SU-DHL-6 (cell line): ENCODE measurements around the gene TCEAL7.

Source experiments
- H2AFZ ChIP-seq: fragments of 200-600 bp; sonication (generic); 2 replicates; pipeline ENCODE4 v1.6.1; 2014; ENCODE audit warnings: low read depth, mild to moderate bottlenecking, moderate library complexity, mixed read lengths, antibody characterized with exemption, low read length; ENCODE audit not compliant: severe bottlenecking
- H3F3A ChIP-seq: fragments of 200-600 bp; shearing (Covaris generic); 2 replicates; pipeline ENCODE4 v1.6.0; 2016; ENCODE audit warnings: antibody characterized with exemption, mild to moderate bottlenecking; ENCODE audit not compliant: insufficient read depth
- H3K27ac ChIP-seq: fragments of 200-600 bp; sonication (generic); 2 replicates; pipeline ENCODE4 v1.5.1; 2016; ENCODE audit warnings: low read depth, mild to moderate bottlenecking, low read length, moderate library complexity, mixed read lengths
- H3K27me3 ChIP-seq: fragments of 200-600 bp; sonication (generic), shearing (Covaris generic); 2 replicates; pipeline ENCODE4 v1.6.0; 2014; ENCODE audit warnings: mild to moderate bottlenecking, low read length
- H3K36me3 ChIP-seq: fragments of 200-600 bp; sonication (generic); 2 replicates; pipeline ENCODE4 v1.6.1; 2014; ENCODE audit warnings: mild to moderate bottlenecking, low read length, mixed read lengths
- H3K4me2 ChIP-seq: fragments of 300-600, 200-600 bp; shearing (Covaris generic), sonication (generic); 2 replicates; pipeline ENCODE4 v1.6.0; 2014; ENCODE audit warnings: low read length, low read depth, mild to moderate bottlenecking; ENCODE audit not compliant: poor library complexity, severe bottlenecking
- H3K4me3 ChIP-seq: fragments of 200-600 bp; sonication (generic); 2 replicates; pipeline ENCODE4 v1.5.1; 2014; ENCODE audit warnings: antibody characterized with exemption, low read length, mild to moderate bottlenecking, mixed read lengths; ENCODE audit not compliant: insufficient read depth, poor library complexity, severe bottlenecking
- H3K79me2 ChIP-seq: fragments of 200-600 bp; sonication (generic); 2 replicates; pipeline ENCODE4 v1.6.1; 2014; ENCODE audit warnings: mild to moderate bottlenecking, low read length, moderate library complexity; ENCODE audit not compliant: insufficient read depth
- H3K9ac ChIP-seq: fragments of 200-600 bp; sonication (generic); 2 replicates; pipeline ENCODE4 v1.7.0; 2014; ENCODE audit warnings: mild to moderate bottlenecking, low read length
- H3K9me2 ChIP-seq: fragments of 200-600 bp; sonication (generic); replicated peaks from 2 replicates; pipeline ENCODE4 v1.6.1; 2014; ENCODE audit warnings: low read length; ENCODE audit not compliant: insufficient read depth
- H3K9me3 ChIP-seq: fragments of 200-600 bp; sonication (generic); 2 replicates; pipeline ENCODE4 v1.6.1; 2014; ENCODE audit warnings: low read length, mixed read lengths; ENCODE audit not compliant: insufficient read depth
- H4K20me1 ChIP-seq: fragments of 200-600 bp; sonication (generic); 2 replicates; pipeline ENCODE4 v1.6.1; 2014; ENCODE audit warnings: low read depth, mild to moderate bottlenecking, antibody characterized with exemption, low read length, moderate library complexity, mixed read lengths
- EZH2phosphoT487 ChIP-seq: fragments of 200-600 bp; sonication (generic), shearing (Covaris generic); conservative IDR thresholded peaks from 2 replicates; pipeline ENCODE4 v1.6.1; 2018; ENCODE audit warnings: mild to moderate bottlenecking, antibody characterized with exemption, low read length, moderate library complexity, mixed read lengths
- TF ChIP-seq, protein P1 (sequence below): fragments of 200-600 bp; sonication (generic); IDR thresholded peaks from one replicate; pipeline ENCODE4 v1.5.1; 2017; ENCODE audit warnings: antibody characterized with exemption, mild to moderate bottlenecking, low read length, moderate library complexity; ENCODE audit not compliant: insufficient read depth, poor library complexity, severe bottlenecking

TCEAL7 gene

DNA sequence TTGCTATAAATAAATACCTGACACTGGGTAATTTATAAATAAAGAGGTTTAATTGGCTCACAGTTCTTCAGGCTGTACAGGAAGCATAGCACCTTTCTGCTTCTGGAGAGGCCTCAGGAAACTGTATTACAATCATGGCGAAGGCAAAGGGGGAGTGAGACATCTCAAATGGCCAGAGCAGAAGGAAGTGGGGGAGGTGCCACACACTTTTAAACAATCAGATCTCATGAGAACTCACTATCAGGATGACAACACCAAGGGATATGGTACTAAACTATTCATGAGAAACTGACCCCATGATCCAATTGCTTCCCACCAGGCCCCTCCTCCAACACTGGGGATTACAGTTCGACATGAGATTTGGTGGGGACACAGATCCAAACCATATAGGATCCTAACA lies 14.6 kb downstream of the TCEAL7 start:
- H2AFZ ChIP-seq: no peak overlapping the region
- no peak overlapping the region for H3K4me3 ChIP-seq
- H3K9ac ChIP-seq: no peak overlapping the region
- TF ChIP-seq EZH2phosphoT487: no peak
- TF ChIP-seq, protein P1, sequence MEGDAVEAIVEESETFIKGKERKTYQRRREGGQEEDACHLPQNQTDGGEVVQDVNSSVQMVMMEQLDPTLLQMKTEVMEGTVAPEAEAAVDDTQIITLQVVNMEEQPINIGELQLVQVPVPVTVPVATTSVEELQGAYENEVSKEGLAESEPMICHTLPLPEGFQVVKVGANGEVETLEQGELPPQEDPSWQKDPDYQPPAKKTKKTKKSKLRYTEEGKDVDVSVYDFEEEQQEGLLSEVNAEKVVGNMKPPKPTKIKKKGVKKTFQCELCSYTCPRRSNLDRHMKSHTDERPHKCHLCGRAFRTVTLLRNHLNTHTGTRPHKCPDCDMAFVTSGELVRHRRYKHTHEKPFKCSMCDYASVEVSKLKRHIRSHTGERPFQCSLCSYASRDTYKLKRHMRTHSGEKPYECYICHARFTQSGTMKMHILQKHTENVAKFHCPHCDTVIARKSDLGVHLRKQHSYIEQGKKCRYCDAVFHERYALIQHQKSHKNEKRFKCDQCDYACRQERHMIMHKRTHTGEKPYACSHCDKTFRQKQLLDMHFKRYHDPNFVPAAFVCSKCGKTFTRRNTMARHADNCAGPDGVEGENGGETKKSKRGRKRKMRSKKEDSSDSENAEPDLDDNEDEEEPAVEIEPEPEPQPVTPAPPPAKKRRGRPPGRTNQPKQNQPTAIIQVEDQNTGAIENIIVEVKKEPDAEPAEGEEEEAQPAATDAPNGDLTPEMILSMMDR: no peak
- no peaks in the 10 kb centered on the region for H4K20me1 ChIP-seq
- no peak overlapping the region for H3K4me2 ChIP-seq
- no peaks in the 10 kb centered on the region for H3K36me3 ChIP-seq
- no peaks in the 10 kb centered on the region for H3K9me3 ChIP-seq
- H3F3A ChIP-seq: no peaks in the 10 kb centered on the region
- no peaks in the 10 kb centered on the region for H3K27me3 ChIP-seq
- no peaks in the 10 kb centered on the region for H3K79me2 ChIP-seq
- no peaks in the 10 kb centered on the region for H3K9me2 ChIP-seq
- H3K27ac ChIP-seq: no peak overlapping the region

DNA sequence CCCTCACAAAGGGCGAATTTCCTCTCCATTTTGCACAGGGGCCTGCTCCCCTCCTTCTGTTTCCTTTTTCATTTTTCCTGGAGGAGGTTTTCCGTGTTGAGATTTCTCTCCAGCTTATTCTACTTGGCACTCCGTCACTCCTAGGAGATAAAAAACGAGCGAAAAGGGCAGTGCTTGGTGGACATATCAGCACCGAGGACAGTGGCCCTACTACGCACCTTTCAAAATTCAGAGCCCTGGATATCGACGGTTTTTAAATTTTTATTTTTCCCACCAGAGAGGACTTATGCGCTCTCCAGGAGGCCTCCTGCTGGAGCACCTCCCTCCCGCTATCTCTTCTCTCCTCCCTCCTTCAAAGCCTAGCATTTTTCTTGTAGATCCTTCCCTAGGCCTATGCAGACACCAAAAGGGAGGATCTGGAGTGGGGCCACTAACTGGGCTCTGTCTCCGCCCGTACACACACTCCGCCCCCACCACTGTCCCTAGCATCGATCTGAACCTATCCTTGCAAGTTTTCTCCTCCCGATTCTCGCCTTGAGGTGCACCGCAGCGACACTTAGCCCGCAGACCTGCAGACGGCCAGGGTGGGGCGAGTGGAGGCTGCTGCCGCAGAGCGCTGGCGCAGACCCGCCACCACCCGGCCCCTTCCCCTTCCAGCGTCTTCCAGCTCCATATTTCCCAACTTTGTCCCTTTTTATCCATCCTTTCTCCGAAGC lies 17.8 kb downstream of the TCEAL7 start:
- Histone ChIP-seq H3K9ac (no peak overlapping the region), H4K20me1 (no peaks in the 10 kb centered on the region), H3K27ac (no peak overlapping the region), H3K9me3 (no peaks in the 10 kb centered on the region), H3F3A (no peaks in the 10 kb centered on the region), H3K4me3 (no peak overlapping the region), H3K36me3 (no peaks in the 10 kb centered on the region), H3K9me2 (no peaks in the 10 kb centered on the region), H2AFZ (no peak overlapping the region), H3K79me2 (no peaks in the 10 kb centered on the region), H3K4me2 (no peak overlapping the region), H3K27me3 (no peaks in the 10 kb centered on the region)
- TF ChIP-seq EZH2phosphoT487: no peak
- TF ChIP-seq, protein P1: no peak

DNA sequence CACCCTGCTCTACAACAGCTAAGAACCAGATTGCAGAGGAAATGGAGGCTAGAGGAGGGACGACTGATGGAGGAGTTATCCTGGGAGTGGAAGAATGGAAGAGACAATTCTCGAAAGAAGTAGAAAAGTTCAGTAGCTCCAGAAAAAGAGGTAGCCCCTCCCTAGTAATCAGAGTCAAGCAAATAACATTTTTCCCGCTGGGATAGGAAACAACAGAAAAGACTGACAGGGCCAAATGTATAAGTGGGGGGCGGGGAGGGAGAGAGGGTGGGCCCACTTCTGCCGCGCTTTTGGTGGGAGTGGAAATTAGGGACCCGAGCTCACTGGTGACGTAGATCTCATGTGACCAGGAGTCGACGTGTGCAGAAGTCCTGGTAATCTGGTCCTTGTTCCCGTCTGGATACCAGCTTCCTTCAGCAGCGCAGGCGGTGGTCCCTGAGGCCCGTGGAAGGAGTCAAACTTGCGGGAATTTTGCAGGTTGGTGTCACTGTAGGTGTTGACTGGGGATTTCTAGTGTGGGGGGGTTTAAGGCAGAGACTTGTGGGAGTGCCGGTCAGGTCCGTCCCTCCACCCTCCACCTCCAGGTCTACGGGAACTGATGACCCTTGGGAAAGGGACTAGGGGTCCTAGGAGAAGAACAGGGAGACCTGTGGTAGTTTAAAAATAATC lies 26.2 kb downstream of the TCEAL7 start, which contains the start of gene TCEAL9:
TCEAL9 (plus strand) TSS at position 377 of the 669 bp plus-strand sequence. CDS start 1,179 bp downstream, outside the sequence.
- no peak within 1 kb of the TSS for H3K4me2 ChIP-seq
- no peaks in the 10 kb centered on the region for H3F3A ChIP-seq
- no peaks in the 10 kb centered on the region for H3K9me3 ChIP-seq
- no peaks in the 10 kb centered on the region for H3K9me2 ChIP-seq
- H3K9ac ChIP-seq: no peak within 1 kb of the TSS
- H2AFZ ChIP-seq: no peak within 1 kb of the TSS
- H4K20me1 ChIP-seq: no peaks in the 10 kb centered on the region
- H3K4me3 ChIP-seq: no peak within 1 kb of the TSS
- H3K79me2 ChIP-seq: no peaks in the 10 kb centered on the region
- TF ChIP-seq, protein P1: no peak
- TF ChIP-seq EZH2phosphoT487: no peak
- no peaks in the 10 kb centered on the region for H3K27me3 ChIP-seq
- no peaks in the 10 kb centered on the region for H3K36me3 ChIP-seq
- no peak within 1 kb of the TSS for H3K27ac ChIP-seq
